ENCODE measurements around the gene ZDHHC13.

The ZDHHC13 gene

GRCh38 chr11:19218216-19218615 is 101.2 kb downstream of the ZDHHC13 start:
- TF ChIP-seq CTCF (IDR thresholded peaks at IDR 0.05) = no peak

GRCh38 chr11:19218786-19219460 is 102.0 kb downstream of the ZDHHC13 start:
- no peak for TF ChIP-seq CTCF (IDR thresholded peaks at IDR 0.05)

GRCh38 chr11:19220903-19221724 is 104.1 kb downstream of the ZDHHC13 start:
- no peak for TF ChIP-seq CTCF (IDR thresholded peaks at IDR 0.05)

GRCh38 chr11:19225123-19225522 is 108.2 kb downstream of the ZDHHC13 start:
- no peak for TF ChIP-seq CTCF (IDR thresholded peaks at IDR 0.05)

GRCh38 chr11:19225581-19225980 is 108.6 kb downstream of the ZDHHC13 start:
- no peak for TF ChIP-seq CTCF (IDR thresholded peaks at IDR 0.05)
